HG03457 (cell line): ENCODE results near the gene PPL.

ENCODE experiments used
- ATAC-seq: cut with Tn5 transposase; IDR thresholded peaks from one replicate; pipeline ENCODE4 v1.9.1; 2021; ENCODE audit warnings: moderate number of reproducible peaks; ENCODE audit not compliant: unreplicated experiment

Gene PPL

GRCh38 chr16:4839942-4840341 is 97.0 kb downstream of the PPL start:
- no peak for ATAC-seq

GRCh38 chr16:4837733-4838501 is 99.0 kb downstream of the PPL start:
- no peak for ATAC-seq

GRCh38 chr16:4836727-4837126 is 100.2 kb downstream of the PPL start:
- no peak for ATAC-seq

- ATAC-seq: no peak
These were observed 103.4 kb downstream of the PPL start for GRCh38 chr16:4833584-4833983.

GRCh38 chr16:4832698-4833343 is 104.1 kb downstream of the PPL start:
- no peak for ATAC-seq
